Measurements from ENCODE around the gene LMO7.

The LMO7 gene

GRCh38 chr13:75801388-75801945 is 165.3 kb downstream of the LMO7 start:
- no peak for DNase-seq (ENCODE audit: low read depth)

GRCh38 chr13:75802161-75802560 is 166.0 kb downstream of the LMO7 start:
- no peak for DNase-seq (ENCODE audit: low read depth)

- no peak for DNase-seq (ENCODE audit: low read depth)
Measured at GRCh38 chr13:75803164-75803611, 167.1 kb downstream of the LMO7 start.

- no peak for DNase-seq (ENCODE audit: low read depth)
Measured at GRCh38 chr13:75804054-75804453, 167.9 kb downstream of the LMO7 start.

GRCh38 chr13:75804605-75805004 is 168.5 kb downstream of the LMO7 start:
- DNase-seq (ENCODE audit: low read depth), result no peak

GRCh38 chr13:75806117-75806516 is 170.0 kb downstream of the LMO7 start:
- DNase-seq (ENCODE audit: low read depth), result no peak

- no peak for DNase-seq (ENCODE audit: low read depth)
Measured at GRCh38 chr13:75811361-75811760, 175.2 kb downstream of the LMO7 start.

- DNase-seq (ENCODE audit: low read depth), result no peak
Measured at GRCh38 chr13:75811841-75812240, 175.7 kb downstream of the LMO7 start.

GRCh38 chr13:75812751-75813181 is 176.6 kb downstream of the LMO7 start:
- DNase-seq (ENCODE audit: low read depth), result no peak

- no peak for DNase-seq (ENCODE audit: low read depth)
Measured at GRCh38 chr13:75813323-75813722, 177.2 kb downstream of the LMO7 start.

GRCh38 chr13:75818179-75818967 is 182.2 kb downstream of the LMO7 start:
- DNase-seq (ENCODE audit: low read depth), result no peak

GRCh38 chr13:75818968-75819225 is 182.8 kb downstream of the LMO7 start:
- no peak for DNase-seq (ENCODE audit: low read depth)

- no peak for DNase-seq (ENCODE audit: low read depth)
Measured at GRCh38 chr13:75825161-75825560, 189.0 kb downstream of the LMO7 start.

- no peak for DNase-seq (ENCODE audit: low read depth)
Measured at GRCh38 chr13:75825594-75825993, 189.5 kb downstream of the LMO7 start.

- DNase-seq (ENCODE audit: low read depth), result no peak
Measured at GRCh38 chr13:75826391-75826790, 190.3 kb downstream of the LMO7 start.

GRCh38 chr13:75829830-75830229 is 193.7 kb downstream of the LMO7 start:
- DNase-seq (ENCODE audit: low read depth), result no peak

GRCh38 chr13:75830842-75831241 is 194.7 kb downstream of the LMO7 start:
- peak; percentile 36 for DNase-seq (ENCODE audit: low read depth)

- DNase-seq (ENCODE audit: low read depth), result no peak
Measured at GRCh38 chr13:75831389-75831788, 195.3 kb downstream of the LMO7 start.

- DNase-seq (ENCODE audit: low read depth), result no peak
Measured at GRCh38 chr13:75832812-75833211, 196.7 kb downstream of the LMO7 start.

GRCh38 chr13:75836441-75836840 is 200.3 kb downstream of the LMO7 start:
- DNase-seq (ENCODE audit: low read depth), result no peak

- no peak for DNase-seq (ENCODE audit: low read depth)
Measured at GRCh38 chr13:75838366-75839005, 202.4 kb downstream of the LMO7 start.

GRCh38 chr13:75839406-75839805 is 203.3 kb downstream of the LMO7 start:
- DNase-seq (ENCODE audit: low read depth), result no peak

GRCh38 chr13:75841905-75842304 is 205.8 kb downstream of the LMO7 start:
- DNase-seq (ENCODE audit: low read depth), result no peak

GRCh38 chr13:75843074-75843473 is 206.9 kb downstream of the LMO7 start:
- DNase-seq (ENCODE audit: low read depth), result no peak
